Loucy (cell line): ENCODE measurements around the gene OGFRL1.
A peak's percentile ranks its signal among the peaks of the same experiment; 100 is the strongest.

Experiments
- H2AFZ ChIP-seq: fragments of 200-600 bp; sonication (generic); 2 replicates; pipeline ENCODE4 v1.6.0; 2016; ENCODE audit warnings: antibody characterized with exemption, mild to moderate bottlenecking, low read length, moderate library complexity
- H3F3A ChIP-seq: fragments of 200-600 bp; 2 replicates; pipeline ENCODE4 v1.6.0; 2016; ENCODE audit warnings: antibody characterized with exemption, low read depth, mild to moderate bottlenecking
- H3K27me3 ChIP-seq: fragments of 200-600 bp; sonication (generic); 2 replicates; pipeline ENCODE4 v1.6.1; 2014; ENCODE audit warnings: low read length, mild to moderate bottlenecking; ENCODE audit not compliant: insufficient read depth, poor library complexity, severe bottlenecking
- H3K36me3 ChIP-seq: fragments of 200-600 bp; sonication (generic); 2 replicates; pipeline ENCODE4 v1.6.1; 2016; ENCODE audit warnings: low read length; ENCODE audit not compliant: insufficient read depth
- H3K4me1 ChIP-seq: fragments of 200-600 bp; sonication (generic); 2 replicates; pipeline ENCODE4 v1.5.1; 2014; ENCODE audit warnings: low read length, mild to moderate bottlenecking; ENCODE audit not compliant: insufficient read depth, poor library complexity, severe bottlenecking
- H3K4me2 ChIP-seq: fragments of 200-600 bp; sonication (generic); 2 replicates; pipeline ENCODE4 v1.6.0; 2014; ENCODE audit warnings: antibody characterized with exemption, low read length, low read depth, mild to moderate bottlenecking; ENCODE audit not compliant: poor library complexity, severe bottlenecking
- H3K4me3 ChIP-seq: fragments of 200-600 bp; sonication (generic); 2 replicates; pipeline ENCODE4 v1.5.1; 2014; ENCODE audit warnings: low read length, mild to moderate bottlenecking, mixed read lengths; ENCODE audit not compliant: poor library complexity, severe bottlenecking
- H3K79me2 ChIP-seq: fragments of 200-600 bp; sonication (generic); 2 replicates; pipeline ENCODE4 v1.6.1; 2014; ENCODE audit warnings: low read length; ENCODE audit not compliant: insufficient read depth
- H3K9ac ChIP-seq: fragments of 200-600 bp; sonication (generic); 2 replicates; pipeline ENCODE4 v1.6.0; 2014; ENCODE audit warnings: mild to moderate bottlenecking, low read depth, low read length, moderate library complexity; ENCODE audit not compliant: poor library complexity, severe bottlenecking
- H3K9me2 ChIP-seq: fragments of 200-600 bp; sonication (generic); replicated peaks from 2 replicates; pipeline ENCODE4 v1.6.1; 2016; ENCODE audit warnings: low read depth, low read length, mixed read lengths
- H3K9me3 ChIP-seq: fragments of 200-600 bp; sonication (generic); 2 replicates; pipeline ENCODE4 v1.6.1; 2014; ENCODE audit warnings: mild to moderate bottlenecking, antibody characterized with exemption, low read length, low read depth; ENCODE audit not compliant: insufficient read depth
- H4K20me1 ChIP-seq: fragments of 200-600 bp; sonication (generic); 2 replicates; pipeline ENCODE4 v1.6.0; 2014; ENCODE audit warnings: antibody characterized with exemption, low read length, mild to moderate bottlenecking; ENCODE audit not compliant: insufficient read depth, poor library complexity, severe bottlenecking
- EZH2phosphoT487 ChIP-seq: fragments of 200-600 bp; IDR thresholded peaks from 2 replicates; pipeline ENCODE4 v1.6.1; 2018; ENCODE audit warnings: antibody characterized with exemption, mild to moderate bottlenecking, moderate library complexity, borderline replicate concordance
- TF ChIP-seq, protein P1 (sequence below): fragments of 200-600 bp; sonication (generic); conservative IDR thresholded peaks from 2 replicates; pipeline ENCODE4 v1.5.1; 2014; ENCODE audit warnings: mild to moderate bottlenecking, antibody characterized with exemption, low read length

The OGFRL1 gene

DNA sequence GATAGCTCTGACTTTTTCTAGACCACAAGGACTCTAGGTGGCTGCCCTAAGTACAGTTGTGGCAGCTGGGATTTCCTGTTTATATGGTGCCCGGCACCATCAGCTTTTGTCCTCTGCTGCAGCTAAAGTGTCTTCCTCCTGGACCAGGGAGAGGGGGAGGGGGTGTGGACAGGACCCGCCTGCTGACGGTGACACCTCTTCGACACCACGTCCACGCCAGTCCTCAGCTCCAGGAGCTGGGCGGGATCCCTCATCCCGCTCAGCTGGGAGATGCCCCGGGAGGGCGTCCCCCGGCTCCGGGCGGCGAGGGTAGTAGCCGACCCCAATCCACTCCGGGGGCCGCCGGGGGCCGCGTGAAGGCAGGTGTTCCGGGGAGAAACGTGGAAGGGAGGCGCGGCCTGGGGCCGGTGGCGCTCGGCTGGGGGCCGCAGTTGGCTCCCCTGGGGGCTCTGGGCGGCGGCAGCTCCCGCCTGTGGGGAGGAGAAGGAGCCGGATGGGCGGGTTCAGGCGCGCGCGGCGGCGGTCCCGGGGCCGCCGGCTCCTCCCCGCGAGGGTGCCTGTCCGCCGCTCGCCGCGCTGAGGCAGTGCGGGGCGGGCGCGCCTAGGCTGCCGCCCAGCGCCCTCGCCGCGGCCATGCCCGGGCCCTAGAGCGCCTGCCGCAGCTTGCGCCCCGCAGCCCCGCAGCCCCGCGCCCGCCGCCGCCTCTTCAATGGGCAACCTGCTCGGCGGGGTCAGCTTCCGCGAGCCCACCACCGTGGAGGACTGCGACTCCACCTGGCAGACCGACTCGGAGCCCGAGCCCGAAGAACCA, at the start of gene OGFRL1:
TSS of gene OGFRL1 (plus strand) at position 584 of the 811 bp plus-strand sequence. CDS start at position 710, 126 bp downstream.
- TF ChIP-seq EZH2phosphoT487, result peak; percentile 24; the same call in 1 of the 2 replicates
- TF ChIP-seq, protein P1, sequence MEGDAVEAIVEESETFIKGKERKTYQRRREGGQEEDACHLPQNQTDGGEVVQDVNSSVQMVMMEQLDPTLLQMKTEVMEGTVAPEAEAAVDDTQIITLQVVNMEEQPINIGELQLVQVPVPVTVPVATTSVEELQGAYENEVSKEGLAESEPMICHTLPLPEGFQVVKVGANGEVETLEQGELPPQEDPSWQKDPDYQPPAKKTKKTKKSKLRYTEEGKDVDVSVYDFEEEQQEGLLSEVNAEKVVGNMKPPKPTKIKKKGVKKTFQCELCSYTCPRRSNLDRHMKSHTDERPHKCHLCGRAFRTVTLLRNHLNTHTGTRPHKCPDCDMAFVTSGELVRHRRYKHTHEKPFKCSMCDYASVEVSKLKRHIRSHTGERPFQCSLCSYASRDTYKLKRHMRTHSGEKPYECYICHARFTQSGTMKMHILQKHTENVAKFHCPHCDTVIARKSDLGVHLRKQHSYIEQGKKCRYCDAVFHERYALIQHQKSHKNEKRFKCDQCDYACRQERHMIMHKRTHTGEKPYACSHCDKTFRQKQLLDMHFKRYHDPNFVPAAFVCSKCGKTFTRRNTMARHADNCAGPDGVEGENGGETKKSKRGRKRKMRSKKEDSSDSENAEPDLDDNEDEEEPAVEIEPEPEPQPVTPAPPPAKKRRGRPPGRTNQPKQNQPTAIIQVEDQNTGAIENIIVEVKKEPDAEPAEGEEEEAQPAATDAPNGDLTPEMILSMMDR, result no peak
- H2AFZ ChIP-seq, result peak within 1 kb of the TSS; percentile 97
- H3K4me2 ChIP-seq, result peak within 1 kb of the TSS; percentile 74

DNA sequence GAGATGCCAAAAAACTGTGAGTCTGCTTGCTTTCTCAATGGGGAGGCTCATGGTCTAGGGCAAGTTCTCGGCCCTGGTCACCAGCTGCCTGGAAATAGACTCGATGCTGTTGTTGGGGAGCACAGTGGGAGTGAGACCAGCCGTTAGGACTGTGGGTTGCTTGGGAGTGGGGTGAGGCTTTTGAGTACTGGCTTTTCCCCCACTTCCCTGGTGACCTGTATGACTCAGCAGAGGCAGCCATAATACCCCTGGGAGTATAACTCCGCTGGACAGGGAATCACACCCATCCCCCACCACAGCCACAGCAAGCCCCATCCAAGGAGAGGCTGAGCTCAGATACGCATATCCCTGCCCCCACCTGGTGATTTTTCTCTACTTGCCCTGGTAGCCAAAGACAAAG, 48.9 kb upstream of the OGFRL1 start:
- no peaks in the 10 kb centered on the region for H3K9me3 ChIP-seq
- no peak overlapping the region for H3K9ac ChIP-seq
- H3K9me2 ChIP-seq, result no peaks in the 10 kb centered on the region
- no peaks in the 10 kb centered on the region for H3K4me1 ChIP-seq
- H4K20me1 ChIP-seq, result no peaks in the 10 kb centered on the region
- H3K27me3 ChIP-seq, result no peaks in the 10 kb centered on the region
- no peaks in the 10 kb centered on the region for H3K79me2 ChIP-seq
- no peak overlapping the region for H3K4me2 ChIP-seq
- no peaks in the 10 kb centered on the region for H3K36me3 ChIP-seq
- no peaks in the 10 kb centered on the region for H3F3A ChIP-seq
- TF ChIP-seq EZH2phosphoT487, result no peak
- TF ChIP-seq, protein P1, result no peak
- no peak overlapping the region for H3K4me3 ChIP-seq
- no peak overlapping the region for H2AFZ ChIP-seq

More for the DNA sequence above, at the start of gene OGFRL1:
- no peaks in the 10 kb centered on the region for H3K27me3 ChIP-seq
- H3K4me3 ChIP-seq, result peak within 1 kb of the TSS; percentile 83
- no peaks in the 10 kb centered on the region for H3K36me3 ChIP-seq
- no peaks in the 10 kb centered on the region for H4K20me1 ChIP-seq
- H3K9ac ChIP-seq, result peak within 1 kb of the TSS; percentile 74
- no peaks in the 10 kb centered on the region for H3F3A ChIP-seq
- H3K79me2 ChIP-seq, result peaks cover 24% of the 10 kb centered on the region
- no peaks in the 10 kb centered on the region for H3K9me2 ChIP-seq
- H3K4me1 ChIP-seq, result peaks cover 39% of the 10 kb centered on the region
- H3K9me3 ChIP-seq, result no peaks in the 10 kb centered on the region

DNA sequence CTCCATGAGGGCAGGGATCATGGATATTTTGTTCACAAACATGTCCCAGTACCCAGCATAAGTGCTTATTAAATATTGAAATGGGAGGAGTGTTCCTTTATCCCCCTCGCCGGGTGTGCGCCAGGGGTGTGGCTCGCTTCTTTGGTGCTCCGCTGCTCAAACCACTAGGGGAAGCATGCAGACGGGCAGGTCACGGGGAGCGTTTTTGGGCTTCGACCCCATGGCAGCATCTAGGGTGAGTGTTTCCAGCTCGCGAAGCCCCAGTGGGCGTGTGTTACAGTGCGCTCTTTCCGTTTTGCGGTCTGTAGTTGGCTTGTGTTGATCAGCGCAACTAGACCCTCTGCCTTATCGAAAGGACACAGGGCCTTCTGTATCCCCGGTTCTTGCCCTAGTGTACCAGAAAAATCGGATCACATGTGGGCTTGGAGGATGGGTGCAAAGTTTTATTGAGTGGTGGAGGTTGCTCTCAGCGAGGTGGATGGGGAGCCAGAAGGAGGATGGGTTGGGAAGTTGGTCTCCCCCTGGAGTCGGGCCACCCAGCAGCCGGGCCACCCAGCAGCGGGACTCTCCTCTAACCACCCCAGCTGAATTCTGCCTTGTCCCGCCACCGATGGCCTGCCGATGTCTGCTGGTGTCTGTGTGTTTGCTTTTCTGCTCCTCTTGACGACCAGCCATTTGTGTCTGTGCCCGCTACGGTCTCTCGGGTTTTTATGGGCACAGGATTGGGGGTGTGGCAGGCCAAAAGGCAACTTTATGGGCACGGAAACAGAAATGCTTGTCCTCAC, 43.2 kb upstream of the OGFRL1 start:
- Histone ChIP-seq H3K4me1 (peaks cover 20% of the 10 kb centered on the region), H3K36me3 (no peaks in the 10 kb centered on the region), H3K79me2 (no peaks in the 10 kb centered on the region)

More for the DNA sequence above, 43.2 kb upstream of the OGFRL1 start:
- no peak for TF ChIP-seq EZH2phosphoT487
- TF ChIP-seq, protein P1, result no peak
- Histone ChIP-seq H3K9me3 (no peaks in the 10 kb centered on the region), H3K4me3 (no peak overlapping the region), H3F3A (no peaks in the 10 kb centered on the region), H3K27me3 (no peaks in the 10 kb centered on the region), H3K9me2 (no peaks in the 10 kb centered on the region), H3K4me2 (no peak overlapping the region), H2AFZ (no peak overlapping the region), H3K9ac (no peak overlapping the region), H4K20me1 (no peaks in the 10 kb centered on the region)
